OCI-LY3 (cell line): Measurements from ENCODE around the gene U2SURP.

Source experiments
- CTCF ChIP-seq: fragments of 200-600, 300-600 bp; sonication (generic); IDR thresholded peaks from 2 replicates; pipeline ENCODE4 v1.5.1; 2014; ENCODE audit warnings: antibody characterized with exemption, low read length, low read depth
- EZH2phosphoT487 ChIP-seq: fragments of 200-600 bp; shearing (Covaris generic); IDR thresholded peaks from 2 replicates; pipeline ENCODE4 v1.6.1; 2018; ENCODE audit warnings: antibody characterized with exemption, mixed run types, low read depth

DNA sequence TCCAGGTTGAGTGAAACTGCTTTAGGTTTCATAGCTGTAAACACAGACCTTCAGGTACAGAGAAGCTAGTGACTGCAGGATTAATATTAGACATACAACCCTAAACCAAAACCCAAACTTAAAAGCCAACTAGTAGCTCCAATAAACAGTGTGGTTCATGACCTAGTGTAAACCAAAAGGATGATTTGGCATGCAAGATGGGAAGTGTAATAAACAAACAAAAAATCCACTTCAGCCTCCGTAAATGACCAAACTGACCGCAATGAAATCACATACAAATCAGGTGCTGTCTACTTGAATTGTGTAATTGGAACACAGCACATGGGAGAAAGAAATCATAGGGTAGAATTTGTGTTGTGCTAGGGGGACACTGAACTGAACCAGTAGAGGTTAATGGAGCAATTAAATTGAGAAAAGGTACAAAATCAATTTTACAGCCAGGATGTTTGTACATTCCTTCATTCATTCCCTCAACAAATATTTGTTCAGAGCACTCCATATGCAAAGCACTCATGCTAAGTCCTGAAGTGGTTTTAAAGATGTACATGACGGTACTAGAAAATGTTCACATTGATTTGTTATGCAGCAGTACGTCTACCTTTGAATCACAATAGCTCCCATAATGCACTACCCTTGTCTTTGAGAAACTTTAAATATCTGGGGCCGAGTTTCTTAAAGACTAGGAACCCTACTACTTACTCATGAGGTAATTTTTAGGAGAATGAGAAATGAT is 96.8 kb downstream of the U2SURP start:
- TF ChIP-seq CTCF (no peak), EZH2phosphoT487 (no peak)
